HEK293 (cell line): ENCODE results near the gene RNF7.

Experiments
- CTCF ChIA-PET: fragments of 350-600 bp; formaldehyde crosslinking; extraction: SDS; loops from one replicate; lab custom pipeline; 2021; ENCODE audit warnings: antibody characterized with exemption; lab: Yijun Ruan, JAX
- POLR2A ChIA-PET: fragments of 300-600 bp; formaldehyde crosslinking; extraction: SDS; loops from one replicate; lab custom pipeline; 2020; ENCODE audit warnings: antibody characterized with exemption, inconsistent platforms; lab: Yijun Ruan, JAX
- H3K27ac ChIP-seq: fragments of 200-500 bp; sonication (Bioruptor generic); 2 replicates; pipeline ENCODE4 v1.5.1; 2014; ENCODE audit warnings: low read depth, low read length, control low read depth, inconsistent platforms; ENCODE audit errors: extremely low read depth
- H3K36me3 ChIP-seq, 2 experiments: fragments of 200-500 bp in 1 of 2; sonication (Bioruptor generic) in 1 of 2; 1 replicate in 1 of 2; 2 replicates in 1 of 2; pipeline ENCODE4 v1.5.1; 2014 to 2017; ENCODE audit warnings: inconsistent platforms in 2 of 2, low read length in 2 of 2; ENCODE audit not compliant: control insufficient read depth in 2 of 2, insufficient read depth in 1 of 2
- H3K4me1 ChIP-seq: fragments of 200-500 bp; sonication (Bioruptor generic); 2 replicates; pipeline ENCODE4 v1.5.1; 2014; ENCODE audit warnings: mild to moderate bottlenecking, low read length, inconsistent platforms; ENCODE audit not compliant: control insufficient read depth, insufficient read depth
- H3K4me3 ChIP-seq: 2 replicates; pipeline ENCODE4 v1.5.1; 2011; ENCODE audit warnings: low read depth, mild to moderate bottlenecking, control low read depth, low read length, moderate library complexity
- H3K9me3 ChIP-seq: fragments of 200-500 bp; sonication (Bioruptor generic); 2 replicates; pipeline ENCODE4 v1.5.1; 2014; ENCODE audit warnings: low read depth, low read length, inconsistent platforms; ENCODE audit not compliant: control insufficient read depth, insufficient read depth
- GFI1B ChIP-seq: fragments of 450-650 bp; formaldehyde crosslinking; IDR thresholded peaks from 2 replicates; pipeline ENCODE4 v1.5.1; 2016; ENCODE audit warnings: missing biosample characterization, missing genetic modification characterization
- GLIS1 ChIP-seq: fragments of 450-650 bp; formaldehyde crosslinking; IDR thresholded peaks from 2 replicates; pipeline ENCODE4 v1.5.1; 2016; ENCODE audit warnings: missing biosample characterization, missing genetic modification characterization
- GLIS2 ChIP-seq: fragments of 450-650 bp; formaldehyde crosslinking; IDR thresholded peaks from 2 replicates; pipeline ENCODE4 v1.5.1; 2016; ENCODE audit warnings: missing biosample characterization, missing genetic modification characterization
- SCRT2 ChIP-seq: fragments of 450-650 bp; formaldehyde crosslinking; IDR thresholded peaks from 2 replicates; pipeline ENCODE4 v1.5.1; 2016; ENCODE audit warnings: missing biosample characterization, missing genetic modification characterization
- ZEB2 ChIP-seq: fragments of 450-650 bp; formaldehyde crosslinking; IDR thresholded peaks from 2 replicates; pipeline ENCODE4 v1.5.1; 2016; ENCODE audit warnings: missing biosample characterization, missing genetic modification characterization
- ZNF19 ChIP-seq: fragments of 450-650 bp; formaldehyde crosslinking; IDR thresholded peaks from 2 replicates; pipeline ENCODE4; 2016; ENCODE audit warnings: missing biosample characterization, missing genetic modification characterization, low read depth
- ZNF202 ChIP-seq: fragments of 450-650 bp; formaldehyde crosslinking; IDR thresholded peaks from 2 replicates; pipeline ENCODE4 v1.5.1; 2016; ENCODE audit warnings: missing biosample characterization, missing genetic modification characterization, borderline replicate concordance
- ZNF24 ChIP-seq: fragments of 450-650 bp; formaldehyde crosslinking; IDR thresholded peaks from 2 replicates; pipeline ENCODE4 v1.5.1; 2016; ENCODE audit warnings: missing biosample characterization, missing genetic modification characterization
- ZNF26 ChIP-seq: fragments of 450-650 bp; formaldehyde crosslinking; IDR thresholded peaks from 2 replicates; pipeline ENCODE4 v1.5.1; 2016; ENCODE audit warnings: missing biosample characterization, missing genetic modification characterization
- ZNF266 ChIP-seq: fragments of 450-650 bp; formaldehyde crosslinking; IDR thresholded peaks from 2 replicates; pipeline ENCODE4 v1.5.1; 2016; ENCODE audit warnings: missing biosample characterization, missing genetic modification characterization, low read depth
- ZNF341 ChIP-seq: fragments of 450-650 bp; formaldehyde crosslinking; IDR thresholded peaks from 2 replicates; pipeline ENCODE4; 2016; ENCODE audit warnings: low read depth, missing biosample characterization, missing genetic modification characterization
- ZNF366 ChIP-seq: fragments of 450-650 bp; formaldehyde crosslinking; conservative IDR thresholded peaks from 2 replicates; pipeline ENCODE4 v1.5.1; 2016; ENCODE audit warnings: missing biosample characterization, missing genetic modification characterization
- ZNF398 ChIP-seq: fragments of 450-650 bp; formaldehyde crosslinking; IDR thresholded peaks from 2 replicates; pipeline ENCODE4 v1.5.1; 2017; ENCODE audit warnings: missing biosample characterization, missing genetic modification characterization
- ZNF513 ChIP-seq: fragments of 450-650 bp; IDR thresholded peaks from 2 replicates; pipeline ENCODE4 v1.5.1; 2018; ENCODE audit warnings: missing biosample characterization, missing genetic modification characterization
- ZNF585B ChIP-seq: fragments of 450-650 bp; formaldehyde crosslinking; IDR thresholded peaks from 2 replicates; pipeline ENCODE4 v1.5.1; 2016; ENCODE audit warnings: missing biosample characterization, missing genetic modification characterization
- ZNF626 ChIP-seq: fragments of 450-650 bp; sonication (Bioruptor Pico); formaldehyde crosslinking; IDR thresholded peaks from 2 replicates; pipeline ENCODE4 v1.5.1; 2018; ENCODE audit warnings: missing biosample characterization, missing genetic modification characterization, inconsistent platforms
- ZNF791 ChIP-seq: fragments of 450-650 bp; formaldehyde crosslinking; IDR thresholded peaks from 2 replicates; pipeline ENCODE4 v1.5.1; 2016; ENCODE audit warnings: missing biosample characterization, missing genetic modification characterization
- TF ChIP-seq, protein P1 (sequence below): fragments of 450-650 bp; formaldehyde crosslinking; optimal IDR thresholded peaks from 2 replicates; pipeline ENCODE3; 2016; ENCODE audit warnings: missing biosample characterization, mild to moderate bottlenecking, missing genetic modification characterization

RNF7 gene

GRCh38 chr3:141726483-141726882 lies 11.6 kb upstream of the RNF7 start (continued):
- TF ChIP-seq ZNF19, result no peak

DNA sequence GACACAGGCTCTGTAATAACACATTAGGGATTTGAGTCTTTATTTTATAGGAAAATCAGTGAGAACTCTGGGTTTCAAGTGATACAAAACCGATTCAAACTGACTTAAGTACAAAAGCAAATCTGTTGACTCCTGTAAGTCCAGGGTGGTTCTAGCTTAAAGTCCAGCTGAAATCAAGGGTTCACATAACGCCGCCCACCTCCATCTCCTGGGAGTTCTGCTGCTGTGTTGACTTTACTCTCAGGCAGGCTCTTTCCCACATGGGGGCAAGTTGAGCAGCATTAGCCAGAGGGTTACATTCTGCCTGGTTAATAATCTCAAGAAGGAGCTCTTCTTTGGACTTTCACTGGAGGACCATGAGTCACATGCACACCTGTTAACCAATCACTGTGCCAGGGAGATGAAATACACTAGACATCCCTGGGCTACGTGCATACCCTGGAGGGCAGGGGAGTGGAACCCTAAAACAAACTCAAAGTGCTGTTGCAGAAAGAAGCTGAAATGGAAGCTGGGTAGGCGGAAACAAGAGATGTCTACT lies 9.7 kb upstream of the RNF7 start:
- no peaks in the 10 kb centered on the region for H3K9me3 ChIP-seq
- POLR2A ChIA-PET, result no interaction called here
- TF ChIP-seq ZNF341, result no peak
- TF ChIP-seq ZNF791 (tag by site-specific recombination), result no peak
- TF ChIP-seq, protein P1, sequence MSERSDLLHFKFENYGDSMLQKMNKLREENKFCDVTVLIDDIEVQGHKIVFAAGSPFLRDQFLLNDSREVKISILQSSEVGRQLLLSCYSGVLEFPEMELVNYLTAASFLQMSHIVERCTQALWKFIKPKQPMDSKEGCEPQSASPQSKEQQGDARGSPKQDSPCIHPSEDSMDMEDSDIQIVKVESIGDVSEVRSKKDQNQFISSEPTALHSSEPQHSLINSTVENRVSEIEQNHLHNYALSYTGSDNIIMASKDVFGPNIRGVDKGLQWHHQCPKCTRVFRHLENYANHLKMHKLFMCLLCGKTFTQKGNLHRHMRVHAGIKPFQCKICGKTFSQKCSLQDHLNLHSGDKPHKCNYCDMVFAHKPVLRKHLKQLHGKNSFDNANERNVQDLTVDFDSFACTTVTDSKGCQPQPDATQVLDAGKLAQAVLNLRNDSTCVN (tag by site-specific recombination), result no peak
- no peak for TF ChIP-seq ZNF26 (tag by site-specific recombination)
- 0 out of 2 replicates have a peak, but pooled peaks have one; percentile 30 for TF ChIP-seq SCRT2
- no peak for TF ChIP-seq ZNF202 (tag by site-specific recombination)
- TF ChIP-seq, all 188 proteins: peak for 1
- no peak overlapping the region for H3K27ac ChIP-seq
- CTCF ChIA-PET, result interaction anchor here (0.6 to 1.3 kb wide), 2 partner anchors 9 to 140 kb away, joined by 3 to 4 read pairs; no protein-coding TSS in a partner anchor
- no peaks in the 10 kb centered on the region for H3K36me3 ChIP-seq
- no peak overlapping the region for H3K4me3 ChIP-seq
- H3K4me1 ChIP-seq, result no peaks in the 10 kb centered on the region

- H3K27ac ChIP-seq, result no peak overlapping the region
- TF ChIP-seq GLIS2, result no peak
- no peak for TF ChIP-seq ZNF24 (tag by site-specific recombination)
- TF ChIP-seq ZNF398 (tag by site-specific recombination), result no peak
- TF ChIP-seq ZNF626 (tag by site-specific recombination), result no peak
- TF ChIP-seq GLIS1 (tag by site-specific recombination), result no peak
- no peak for TF ChIP-seq GFI1B (tag by site-specific recombination)
- TF ChIP-seq ZNF585B, result no peak
- ChIA-PET CTCF (interaction anchor here (0.6 to 1.3 kb wide), 2 partner anchors 8 to 139 kb away, joined by 3 to 4 read pairs; no protein-coding TSS in a partner anchor), POLR2A (no interaction called here)
- H3K36me3 ChIP-seq, result no peaks in the 10 kb centered on the region
- no peaks in the 10 kb centered on the region for H3K4me1 ChIP-seq
- H3K9me3 ChIP-seq, result no peaks in the 10 kb centered on the region
- no peak overlapping the region for H3K4me3 ChIP-seq
Measured at GRCh38 chr3:141729240-141729639, 8.9 kb upstream of the RNF7 start.

DNA sequence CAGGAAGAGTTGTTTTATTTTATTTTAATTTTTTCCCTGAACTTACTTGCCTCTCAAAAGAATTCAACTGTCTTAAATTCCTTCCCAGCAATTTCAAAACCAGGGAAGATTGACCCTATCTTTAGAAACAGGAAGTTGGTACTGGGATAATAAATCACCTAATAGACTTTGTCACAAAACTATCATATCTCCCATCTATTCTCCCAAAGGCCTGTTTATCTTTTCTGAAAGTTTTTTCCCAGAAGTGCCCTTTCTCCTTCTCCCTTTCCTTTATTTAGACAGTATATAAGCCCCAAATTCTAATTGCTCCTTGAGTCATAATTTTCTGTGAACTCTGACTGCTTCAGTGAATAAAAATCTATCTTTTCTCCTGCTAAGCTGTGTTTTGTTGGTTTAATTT lies 2.9 kb upstream of the RNF7 start:
- Histone ChIP-seq H3K9me3 (no peaks in the 10 kb centered on the region), H3K27ac (no peak overlapping the region), H3K4me3 (no peak overlapping the region), H3K36me3 (no peaks in the 10 kb centered on the region), H3K4me1 (no peaks in the 10 kb centered on the region)
- ChIA-PET POLR2A (no interaction called here), CTCF (interaction anchor here (0.7 to 1.1 kb wide), 2 partner anchors 13 to 211 kb away, joined by 3 read pairs; no protein-coding TSS in a partner anchor)
- TF ChIP-seq ZEB2 (tag by site-specific recombination) (no peak), ZNF266 (tag by site-specific recombination) (no peak), ZNF24 (tag by site-specific recombination) (no peak), ZNF19 (no peak), ZNF366 (tag by site-specific recombination) (no peak), ZNF513 (no peak)
